Measurements from ENCODE around the gene SMAD4. TPM values are rescaled to one million over a fixed set of nuclear protein-coding genes. Genes with fewer than 3 reads are reported as not detected.

Gene SMAD4
- total and polyA plus RNA-seq, 2 of the 8 experiments (the other 6 are each of a cell fraction or from before 2014, with no cell fraction given), result 86.5 to 139 TPM

GRCh38 chr18:51108330-51108729 is 78.3 kb downstream of the SMAD4 start:
- peaks cover 2% of the 10 kb centered on the region; the same call in 1 of the 2 replicates for H3K23me2 ChIP-seq (ENCODE audit: low read depth, low read length)
- peaks cover 0 to 2% (median 0%) of the 10 kb centered on the region in 4 experiments; a peak in 2 of 7 replicates for H3K4me1 ChIP-seq (replicated peaks in 1 of 4; ENCODE audit: control insufficient read depth in 3 of 4, insufficient read depth in 4 of 4, low read length in 3 of 4)
- WGBS, 2 experiments (ENCODE audit: extremely low coverage in 1 of 2, insufficient coverage in 1 of 2, insufficient read length in 1 of 2, insufficient replicate concordance in 2 of 2, low coverage in 1 of 2, low lambda C conversion rate in 2 of 2, missing lambda C conversion rate in 1 of 2), result 89% methylated on average over 5 of the region's 5 CpGs; no CpG with 5 or more reads in 1 of the 2 experiments
- no peak overlapping the region for H3K4ac ChIP-seq (replicated peaks; ENCODE audit: insufficient read length, low read depth, low read length)
- H3K79me1 ChIP-seq (ENCODE audit: low read depth, low read length), result no peaks in the 10 kb centered on the region
- POLR2A ChIA-PET (ENCODE audit: partially characterized antibody), result no interaction called here
- H3K4me2 ChIP-seq (ENCODE audit: insufficient read depth in 1 of 2, low read depth in 2 of 2, low read length in 2 of 2), result no peak overlapping the region
- H3K9ac ChIP-seq (replicated peaks in 1 of 4; ENCODE audit: extremely low read depth in 1 of 4, low read depth in 3 of 4, low read length in 3 of 4), result no peak overlapping the region
- H4K5ac ChIP-seq (ENCODE audit: insufficient read length, low read depth, low read length), result no peak overlapping the region
- H3K27ac ChIP-seq (ENCODE audit: low read depth, low read length), result no peak overlapping the region
- H2BK120ac ChIP-seq (replicated peaks; ENCODE audit: low read depth, low read length), result no peak overlapping the region
- FAIRE-seq, result no peak
- H3K79me2 ChIP-seq (ENCODE audit: control insufficient read depth in 1 of 2, insufficient read depth in 2 of 2, low read length in 2 of 2), result no peaks in the 10 kb centered on the region
- H3K27me3 ChIP-seq (replicated peaks in 1 of 4; ENCODE audit: control insufficient read depth in 3 of 4, extremely low read depth in 1 of 4, insufficient read depth in 3 of 4, low read length in 3 of 4), result no peaks in the 10 kb centered on the region
- no peak overlapping the region for H4K8ac ChIP-seq (ENCODE audit: extremely low read depth, insufficient read depth, low read length)
- no peaks in the 10 kb centered on the region for H4K20me1 ChIP-seq (replicated peaks in 1 of 2; ENCODE audit: control insufficient read depth in 1 of 2, insufficient read depth in 2 of 2, low read length in 2 of 2)
- no peaks in the 10 kb centered on the region; a peak in 1 of 8 replicates for H3K36me3 ChIP-seq (ENCODE audit: control insufficient read depth in 2 of 4, insufficient read depth in 4 of 4, low read length in 3 of 4)
- no peak overlapping the region for H2AFZ ChIP-seq (ENCODE audit: low read length)
- CTCF ChIA-PET (ENCODE audit: partially characterized antibody), result interaction anchor here (0.6 to 5.2 kb wide), 6 partner anchors 15 to 1718 kb away, joined by 3 to 56 read pairs (median 4); partner anchors contain the start of gene MRO
- H2BK12ac ChIP-seq (ENCODE audit: low read depth, low read length), result no peak overlapping the region
- H3K9me3 ChIP-seq (ENCODE audit: insufficient read depth in 2 of 2, low read depth in 1 of 2, low read length in 1 of 2), result peaks cover 0 to 9% of the 10 kb centered on the region in 2 experiments; a peak in 1 of 4 replicates
- H2BK15ac ChIP-seq (ENCODE audit: low read length), result no peak overlapping the region
- no peak overlapping the region for H3K4me3 ChIP-seq (ENCODE audit: extremely low read depth in 1 of 4, insufficient read depth in 2 of 4, low read depth in 3 of 4, low read length in 4 of 4)
- no peak overlapping the region for H2BK5ac ChIP-seq (ENCODE audit: low read depth, low read length)
- no peak overlapping the region for H2AK5ac ChIP-seq (ENCODE audit: low read depth, low read length)
- H3K18ac ChIP-seq (ENCODE audit: extremely low read depth, low read length), result no peak overlapping the region
- H3K14ac ChIP-seq (ENCODE audit: insufficient read length), result no peak overlapping the region
- DNase-seq (ENCODE audit: low read depth in 1 of 2, low spot score in 2 of 2), result no peak
- H2BK20ac ChIP-seq (ENCODE audit: low read length), result no peak overlapping the region
- no peak overlapping the region for H3K56ac ChIP-seq (replicated peaks; ENCODE audit: insufficient read length, low read depth, low read length)
- H4K91ac ChIP-seq (replicated peaks; ENCODE audit: insufficient read length, low read length), result no peak overlapping the region
- H3K23ac ChIP-seq (ENCODE audit: insufficient read length), result no peak overlapping the region
- TF ChIP-seq ASH2L (IDR thresholded peaks at IDR 0.05; ENCODE audit: low read length) (no peak), YY1 (IDR thresholded peaks at IDR 0.05; ENCODE audit: low read depth, low read length) (no peak), JUN (IDR thresholded peaks at IDR 0.05; ENCODE audit: low read depth, low read length) (no peak), RFX5 (IDR thresholded peaks at IDR 0.05; ENCODE audit: borderline replicate concordance, low read depth, low read length) (no peak), CTBP2 (IDR thresholded peaks at IDR 0.05; ENCODE audit: borderline replicate concordance, insufficient read depth, insufficient read length, low read length) (no peak), HDAC2 (IDR thresholded peaks at IDR 0.05; ENCODE audit: borderline replicate concordance in 1 of 2, low read depth in 2 of 2, low read length in 2 of 2) (no peak), MAX (IDR thresholded peaks at IDR 0.05) (no peak), SIRT6 (IDR thresholded peaks at IDR 0.05; ENCODE audit: low read length) (no peak), NRF1 (IDR thresholded peaks at IDR 0.05; ENCODE audit: low read depth, low read length) (no peak), CEBPB (IDR thresholded peaks at IDR 0.05; ENCODE audit: low read depth, low read length) (no peak), SIN3A (conservative IDR thresholded peaks at IDR 0.05 in 1 of 2, IDR thresholded peaks at IDR 0.05 in 1 of 2; ENCODE audit: low read depth in 1 of 2, low read length in 2 of 2) (no peak), RNF2 (IDR thresholded peaks at IDR 0.05; ENCODE audit: borderline replicate concordance, low read depth, low read length, missing control alignments, poor library complexity, severe bottlenecking) (no peak), TEAD4 (IDR thresholded peaks at IDR 0.05; ENCODE audit: low read depth, low read length) (no peak), GABPA (IDR thresholded peaks at IDR 0.05; ENCODE audit: borderline replicate concordance, insufficient read depth, low read length) (no peak)

All from H1 (cell line).